ENCODE measurements around the gene ARID5B.
"Not testable (repeated sequence)": the region's sequence is repeated elsewhere in the genome, so short reads cannot be mapped to it uniquely, and the experiment has no call there.

Gene ARID5B

DNA sequence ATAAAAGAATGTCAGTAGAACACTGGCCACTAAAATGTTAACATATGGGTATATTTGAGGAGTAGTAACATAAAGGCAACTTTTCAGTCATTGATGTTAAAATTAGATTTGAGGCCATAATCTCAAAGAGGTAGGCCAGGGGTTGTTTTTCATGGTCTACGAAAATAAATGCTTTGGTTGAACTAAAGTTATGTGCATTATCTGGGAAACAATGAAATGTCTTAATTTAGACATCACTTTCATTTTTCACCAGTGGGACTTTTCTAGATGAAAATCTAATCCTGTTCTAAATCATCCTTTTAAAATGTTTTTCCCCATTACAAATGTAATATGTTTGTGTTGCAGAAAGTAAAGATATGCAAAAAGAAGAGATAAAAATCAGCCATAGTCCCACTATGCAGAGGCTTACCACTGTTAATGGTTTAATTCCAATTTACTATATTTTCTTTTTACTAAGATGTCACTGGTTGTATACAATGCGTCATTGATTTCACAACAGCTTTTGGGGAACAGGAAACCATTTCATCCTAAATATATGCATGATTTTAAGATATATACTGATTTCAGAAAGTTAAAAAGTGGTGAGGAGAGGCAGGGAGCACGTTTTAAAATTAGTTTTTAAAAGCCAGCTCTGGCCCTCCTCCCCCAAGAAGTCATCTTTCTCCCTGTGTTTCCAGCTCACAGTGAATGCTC, 64.3 kb downstream of the ARID5B start:
- no peak for DNase-seq

DNA sequence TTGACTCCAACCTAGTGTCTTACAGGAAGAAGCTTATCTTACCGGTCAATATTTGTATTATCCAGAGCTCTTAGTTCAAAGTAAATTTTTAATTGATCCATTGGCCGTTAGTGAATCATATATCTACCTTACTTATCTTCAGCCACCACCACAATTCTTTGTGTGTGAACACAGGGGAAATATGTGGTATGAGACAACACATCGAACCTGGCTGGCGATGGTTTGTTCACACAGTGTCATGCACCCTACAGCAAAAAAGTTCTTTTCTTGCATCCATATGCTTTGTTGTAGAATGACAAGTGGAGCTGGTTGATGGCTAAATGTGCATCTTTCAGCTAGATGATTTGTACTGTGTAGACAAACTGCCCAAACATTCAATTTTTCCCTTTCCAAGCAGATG, 65.8 kb downstream of the ARID5B start:
- DNase-seq: no peak

DNA sequence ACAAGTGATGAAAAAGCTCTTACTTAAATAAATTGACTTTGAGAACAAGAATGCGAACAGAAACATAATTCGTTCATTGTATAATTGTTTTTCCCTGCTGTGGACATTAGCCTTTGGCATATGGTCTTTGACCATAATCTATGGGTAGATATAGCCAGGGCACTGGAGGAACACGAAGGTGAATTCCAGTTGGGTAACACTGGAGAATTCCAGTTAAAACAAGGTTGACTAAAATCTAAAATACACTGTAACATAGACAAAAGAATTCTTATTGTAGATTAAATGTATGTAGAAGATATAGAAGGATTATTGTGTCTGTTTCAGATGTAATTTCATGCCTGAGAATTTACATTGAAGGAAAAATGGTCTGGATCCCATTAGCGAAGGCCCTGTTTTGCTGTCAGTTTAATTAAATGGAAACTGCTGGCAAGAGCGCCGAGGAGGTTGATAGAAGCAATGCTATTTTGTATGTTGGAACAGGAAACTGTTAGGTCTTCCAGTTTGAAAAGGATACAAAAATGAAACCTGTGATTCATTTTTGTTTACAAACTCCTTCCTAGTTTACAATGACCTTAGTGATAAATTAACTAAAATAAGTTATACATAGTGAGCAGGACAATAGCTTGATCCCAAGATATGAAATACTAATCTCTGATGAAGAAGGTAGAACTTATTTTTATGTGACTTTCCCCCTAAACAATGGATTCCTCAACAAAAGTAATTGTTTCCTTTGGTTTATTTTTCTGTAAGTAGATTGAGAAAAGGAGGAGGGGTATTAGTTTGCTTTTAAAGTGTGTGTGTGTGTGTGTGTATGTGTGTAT, 68.9 kb downstream of the ARID5B start:
- DNase-seq: no peak

GRCh38 chr10:61971003-61971325, 69.5 kb downstream of the ARID5B start:
- no peak for DNase-seq

- DNase-seq: no peak
These were observed 71.7 kb downstream of the ARID5B start for GRCh38 chr10:61973169-61973568.

- DNase-seq: no peak
These were observed 72.4 kb downstream of the ARID5B start for GRCh38 chr10:61973906-61974305.

DNA sequence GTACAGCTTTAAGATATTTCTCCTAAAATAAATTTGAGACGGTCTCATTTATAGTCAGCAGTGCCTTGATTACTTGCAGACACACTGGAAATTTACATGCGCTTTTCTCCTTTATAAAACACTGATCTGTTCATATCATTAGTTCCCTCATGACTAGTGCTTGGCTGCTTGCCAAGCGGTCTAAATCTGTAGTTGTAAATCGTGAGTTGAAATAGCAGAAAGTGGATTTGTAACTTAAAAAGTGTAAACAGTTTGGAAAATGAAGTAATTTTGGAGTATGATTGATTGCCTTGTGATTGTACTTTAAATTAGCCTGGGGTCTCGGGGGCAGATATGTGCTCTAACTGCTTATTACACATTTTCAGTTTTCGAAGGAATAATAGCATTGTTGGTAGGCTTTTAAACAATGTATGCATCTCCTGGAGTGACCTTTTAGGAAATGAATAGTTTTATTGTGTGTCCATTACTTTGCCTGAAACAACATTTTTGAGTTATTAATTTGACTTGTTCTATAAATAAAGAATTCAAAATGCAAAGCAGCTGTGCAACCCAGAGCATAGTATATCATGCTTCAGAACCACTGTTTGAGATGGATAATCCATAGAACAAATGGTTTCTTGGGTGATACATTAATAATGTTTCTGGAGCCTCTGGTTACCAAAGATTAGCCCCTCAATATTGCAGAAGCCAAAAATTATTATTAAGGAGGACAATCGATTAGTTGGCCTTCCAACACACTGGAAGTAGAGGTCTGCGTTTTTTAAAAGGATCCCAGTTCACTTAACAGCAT, 73.3 kb downstream of the ARID5B start:
- no peak for DNase-seq

GRCh38 chr10:61975391-61975932, 74.0 kb downstream of the ARID5B start:
- no peak for DNase-seq

DNA sequence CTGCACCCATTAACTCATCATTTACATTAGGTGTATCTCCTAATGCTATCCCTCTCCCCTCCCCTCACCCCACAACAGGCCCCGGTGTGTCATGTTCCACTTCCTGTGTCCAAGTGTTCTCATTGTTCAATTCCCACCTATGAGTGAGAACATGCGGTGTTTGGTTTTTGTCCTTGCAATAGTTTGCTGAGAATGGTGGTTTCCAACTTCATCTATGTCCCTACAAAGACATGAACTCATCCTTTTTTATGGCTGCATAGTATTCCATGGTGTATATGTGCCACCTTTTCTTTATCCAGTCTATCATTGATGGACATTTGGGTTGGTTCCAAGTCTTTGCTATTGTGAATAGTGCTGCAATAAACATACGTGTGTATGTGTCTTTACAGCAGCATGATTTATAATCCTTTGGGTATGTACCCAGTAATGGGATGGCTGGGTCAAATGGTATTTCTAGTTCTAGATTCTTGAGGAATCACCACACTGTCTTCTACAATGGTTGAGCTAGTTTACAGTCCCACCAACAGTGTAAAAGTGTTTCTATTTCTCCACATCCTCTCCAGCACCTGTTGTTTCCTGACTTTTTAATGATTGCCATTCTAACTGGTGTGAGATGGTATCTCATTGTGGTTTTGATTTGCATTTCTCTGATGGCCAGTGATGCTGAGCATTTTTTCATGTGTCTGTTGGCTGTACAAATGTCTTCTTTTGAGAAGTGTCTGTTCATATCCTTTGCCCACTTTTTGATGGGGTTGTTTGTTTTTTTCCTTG, 75.6 kb downstream of the ARID5B start:
- not testable (repeated sequence) for DNase-seq

GRCh38 chr10:61978965-61979364, 77.5 kb downstream of the ARID5B start:
- no peak for DNase-seq

- no peak for DNase-seq
These were observed 80.0 kb downstream of the ARID5B start for GRCh38 chr10:61981460-61981859.

- no peak for DNase-seq
These were observed 81.8 kb downstream of the ARID5B start for GRCh38 chr10:61983255-61983654.

- DNase-seq: no peak
These were observed 83.4 kb downstream of the ARID5B start for GRCh38 chr10:61984803-61985418.

DNA sequence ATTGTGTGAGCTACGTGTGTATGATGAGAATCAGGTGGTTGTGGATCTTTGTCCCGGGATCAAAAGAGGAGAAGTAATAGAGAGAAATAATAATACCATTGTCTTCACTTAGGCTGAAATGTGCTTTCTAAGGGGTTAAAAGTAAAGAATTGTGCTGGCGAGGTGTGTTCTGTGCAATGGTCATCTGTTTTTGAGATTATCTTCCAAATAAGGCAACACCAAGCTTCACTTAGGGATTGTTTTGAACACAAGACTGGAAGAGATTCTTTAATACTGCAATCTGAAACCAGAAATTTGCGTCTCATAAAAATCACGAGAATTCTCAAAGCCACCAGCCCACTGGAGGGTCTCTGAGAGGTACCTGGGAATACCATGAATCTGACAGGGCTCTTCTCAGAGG, 84.2 kb downstream of the ARID5B start:
- no peak for DNase-seq

DNA sequence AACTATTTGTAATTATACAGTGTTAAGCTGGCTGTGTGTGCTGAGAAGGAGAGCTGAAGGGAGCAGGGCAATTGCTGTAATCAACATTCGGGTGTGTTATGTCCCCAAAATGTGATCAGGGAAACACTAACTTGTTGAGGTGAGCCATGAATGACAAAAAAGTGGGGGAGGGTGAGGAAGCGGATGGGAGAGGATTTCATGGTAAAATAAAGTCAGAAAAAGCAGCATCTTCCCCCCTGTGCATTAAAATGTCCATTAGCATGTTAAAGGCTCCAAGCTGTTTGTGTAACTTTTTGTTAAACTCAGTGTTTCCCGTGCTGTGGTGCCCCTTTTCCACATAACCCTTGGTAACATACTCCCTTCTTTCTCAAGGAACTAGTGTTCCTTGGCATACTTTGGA, 84.9 kb downstream of the ARID5B start:
- DNase-seq: no peak

DNA sequence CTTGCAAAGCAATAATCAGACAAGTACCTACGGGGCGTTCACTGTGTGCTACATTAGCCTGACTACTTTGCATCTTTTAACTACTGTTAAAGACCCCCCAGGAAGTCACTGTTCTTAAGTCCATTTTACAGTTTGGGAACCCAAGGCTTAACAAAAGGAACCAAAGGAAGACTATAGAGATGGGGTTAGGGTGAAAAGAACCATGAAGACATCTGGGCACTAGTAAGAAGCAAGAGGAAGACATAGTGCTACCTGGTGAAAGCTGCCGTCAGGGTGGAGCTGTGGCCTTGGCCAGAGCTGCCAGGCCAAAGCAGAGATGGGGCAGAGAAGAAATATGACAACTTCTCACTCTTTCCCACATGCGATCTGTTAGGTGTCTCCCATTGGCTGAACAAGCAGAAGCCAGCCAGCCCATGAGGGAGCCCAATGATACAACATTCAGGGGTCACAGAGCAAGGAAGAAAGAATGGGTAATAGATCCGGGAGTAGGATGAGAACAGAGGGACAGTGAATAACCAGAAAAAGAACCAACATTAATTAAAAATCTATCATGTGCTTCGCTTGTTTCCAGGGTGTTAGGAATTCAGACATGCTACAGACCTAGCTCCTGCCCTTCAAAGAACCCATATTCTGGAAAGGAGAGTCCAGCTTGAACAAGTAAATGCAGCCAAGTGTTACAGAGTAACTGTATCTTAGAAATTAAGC, 85.4 kb downstream of the ARID5B start:
- DNase-seq: no peak

DNA sequence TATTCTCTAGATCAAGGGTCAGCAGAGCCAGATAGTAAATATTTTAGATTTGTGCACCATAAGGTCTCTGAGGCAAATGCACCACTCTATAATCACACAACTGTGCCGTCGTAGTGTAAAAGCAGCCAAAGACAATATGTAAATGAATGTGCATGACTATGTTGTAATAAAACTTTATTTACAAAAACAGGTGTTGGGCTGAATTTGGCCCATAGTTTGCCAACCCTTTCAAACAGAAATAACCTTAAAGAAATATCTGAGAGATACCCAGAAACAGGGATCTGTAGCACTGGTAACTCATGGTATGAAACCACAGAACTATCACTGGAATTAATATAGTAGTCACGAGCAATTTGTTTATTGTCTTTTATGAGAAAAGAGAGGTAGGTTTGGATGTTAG, 86.0 kb downstream of the ARID5B start:
- DNase-seq: no peak

GRCh38 chr10:61987951-61988379, 86.5 kb downstream of the ARID5B start:
- DNase-seq: no peak

GRCh38 chr10:61989995-61990760, 88.7 kb downstream of the ARID5B start:
- DNase-seq: no peak

- DNase-seq: no peak
These were observed 89.2 kb downstream of the ARID5B start for GRCh38 chr10:61990761-61991135.

GRCh38 chr10:61991166-61991565, 89.7 kb downstream of the ARID5B start:
- no peak for DNase-seq
